ENCODE data around the gene OTULIN.

The OTULIN gene

GRCh38 chr5:14665101-14665822 lies 744 bp downstream of the OTULIN start:
- no peaks in the 10 kb centered on the region for H3K9me2 ChIP-seq (replicated peaks; ENCODE audit: control insufficient read depth, low read length)
- no peaks in the 10 kb centered on the region for H3K27me3 ChIP-seq (ENCODE audit: control insufficient read depth, low read length)
- TF ChIP-seq EZH2phosphoT487 (IDR thresholded peaks at IDR 0.05; ENCODE audit: borderline replicate concordance, low read length), result no peak
- TF ChIP-seq, protein P1, sequence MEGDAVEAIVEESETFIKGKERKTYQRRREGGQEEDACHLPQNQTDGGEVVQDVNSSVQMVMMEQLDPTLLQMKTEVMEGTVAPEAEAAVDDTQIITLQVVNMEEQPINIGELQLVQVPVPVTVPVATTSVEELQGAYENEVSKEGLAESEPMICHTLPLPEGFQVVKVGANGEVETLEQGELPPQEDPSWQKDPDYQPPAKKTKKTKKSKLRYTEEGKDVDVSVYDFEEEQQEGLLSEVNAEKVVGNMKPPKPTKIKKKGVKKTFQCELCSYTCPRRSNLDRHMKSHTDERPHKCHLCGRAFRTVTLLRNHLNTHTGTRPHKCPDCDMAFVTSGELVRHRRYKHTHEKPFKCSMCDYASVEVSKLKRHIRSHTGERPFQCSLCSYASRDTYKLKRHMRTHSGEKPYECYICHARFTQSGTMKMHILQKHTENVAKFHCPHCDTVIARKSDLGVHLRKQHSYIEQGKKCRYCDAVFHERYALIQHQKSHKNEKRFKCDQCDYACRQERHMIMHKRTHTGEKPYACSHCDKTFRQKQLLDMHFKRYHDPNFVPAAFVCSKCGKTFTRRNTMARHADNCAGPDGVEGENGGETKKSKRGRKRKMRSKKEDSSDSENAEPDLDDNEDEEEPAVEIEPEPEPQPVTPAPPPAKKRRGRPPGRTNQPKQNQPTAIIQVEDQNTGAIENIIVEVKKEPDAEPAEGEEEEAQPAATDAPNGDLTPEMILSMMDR (IDR thresholded peaks at IDR 0.05; ENCODE audit: low read depth, low read length, poor library complexity, severe bottlenecking), result no peak
- no peaks in the 10 kb centered on the region for H3K9me3 ChIP-seq (ENCODE audit: control insufficient read depth, insufficient read depth, low read length)
- H3K27ac ChIP-seq (ENCODE audit: low read depth, low read length), result peak overlapping the region; percentile 81
- peak overlapping the region; percentile 92 for H3K4me2 ChIP-seq (ENCODE audit: low read length)
- H3K79me2 ChIP-seq (ENCODE audit: control insufficient read depth, low read length), result peaks cover 72% of the 10 kb centered on the region
- peaks cover 12% of the 10 kb centered on the region; the same call in 1 of the 2 replicates for H3F3A ChIP-seq (ENCODE audit: control insufficient read depth, insufficient read depth)
- H3K4me1 ChIP-seq (ENCODE audit: control insufficient read depth, low read length), result peaks cover 84% of the 10 kb centered on the region
- peaks cover 36% of the 10 kb centered on the region for H4K20me1 ChIP-seq (ENCODE audit: control insufficient read depth, insufficient read depth, low read depth, low read length)
- H3K36me3 ChIP-seq (ENCODE audit: control insufficient read depth, low read length), result peaks cover 45% of the 10 kb centered on the region
- H3K4me3 ChIP-seq (ENCODE audit: low read length), result peak overlapping the region; percentile 90

DNA sequence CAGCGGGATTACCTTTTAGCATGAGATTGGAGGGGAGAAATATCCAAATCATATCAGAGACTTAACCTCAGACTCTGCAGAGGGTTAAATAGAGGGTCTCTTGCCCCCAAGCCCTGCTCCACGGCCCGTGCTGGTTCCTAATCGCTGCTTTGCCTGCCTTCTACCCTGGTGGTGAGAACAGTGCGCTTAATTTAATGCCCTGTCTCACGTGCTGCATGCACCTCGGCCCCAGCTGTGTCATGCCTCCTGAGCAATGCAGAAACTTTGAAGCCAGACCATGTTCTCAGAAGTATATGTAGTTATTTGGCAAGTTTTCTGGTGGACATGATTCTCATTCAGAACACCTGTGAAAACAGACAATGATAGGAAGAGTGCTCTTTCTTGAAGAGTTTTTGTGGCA lies 1.4 kb downstream of the OTULIN start:
- Histone ChIP-seq H3K27me3 (ENCODE audit: control insufficient read depth, low read length) (no peaks in the 10 kb centered on the region), H3F3A (ENCODE audit: control insufficient read depth, insufficient read depth) (peaks cover 18% of the 10 kb centered on the region; the same call in 1 of the 2 replicates), H3K9me2 (replicated peaks; ENCODE audit: control insufficient read depth, low read length) (no peaks in the 10 kb centered on the region), H3K79me2 (ENCODE audit: control insufficient read depth, low read length) (peaks cover 79% of the 10 kb centered on the region), H3K9me3 (ENCODE audit: control insufficient read depth, insufficient read depth, low read length) (no peaks in the 10 kb centered on the region), H3K27ac (ENCODE audit: low read depth, low read length) (peak overlapping the region; percentile 81), H3K4me2 (ENCODE audit: low read length) (peak overlapping the region; percentile 92), H3K36me3 (ENCODE audit: control insufficient read depth, low read length) (peaks cover 46% of the 10 kb centered on the region), H4K20me1 (ENCODE audit: control insufficient read depth, insufficient read depth, low read depth, low read length) (peaks cover 38% of the 10 kb centered on the region), H3K4me1 (ENCODE audit: control insufficient read depth, low read length) (peaks cover 84% of the 10 kb centered on the region), H3K4me3 (ENCODE audit: low read length) (peak overlapping the region; percentile 90)
- TF ChIP-seq EZH2phosphoT487 (IDR thresholded peaks at IDR 0.05; ENCODE audit: borderline replicate concordance, low read length), result no peak
- TF ChIP-seq, protein P1 (IDR thresholded peaks at IDR 0.05; ENCODE audit: low read depth, low read length, poor library complexity, severe bottlenecking), result no peak

- peaks cover 84% of the 10 kb centered on the region for H3K4me1 ChIP-seq (ENCODE audit: control insufficient read depth, low read length)
- H3K4me3 ChIP-seq (ENCODE audit: low read length), result peak overlapping the region; percentile 90
- H3K36me3 ChIP-seq (ENCODE audit: control insufficient read depth, low read length), result peaks cover 50% of the 10 kb centered on the region
- peaks cover 42% of the 10 kb centered on the region for H4K20me1 ChIP-seq (ENCODE audit: control insufficient read depth, insufficient read depth, low read depth, low read length)
- peak overlapping the region; percentile 81 for H3K27ac ChIP-seq (ENCODE audit: low read depth, low read length)
- H3K4me2 ChIP-seq (ENCODE audit: low read length), result peak overlapping the region; percentile 92
- peaks cover 83% of the 10 kb centered on the region for H3K79me2 ChIP-seq (ENCODE audit: control insufficient read depth, low read length)
- H3K27me3 ChIP-seq (ENCODE audit: control insufficient read depth, low read length), result no peaks in the 10 kb centered on the region
- no peaks in the 10 kb centered on the region for H3K9me2 ChIP-seq (replicated peaks; ENCODE audit: control insufficient read depth, low read length)
- TF ChIP-seq EZH2phosphoT487 (IDR thresholded peaks at IDR 0.05; ENCODE audit: borderline replicate concordance, low read length), result no peak
- TF ChIP-seq, protein P1 (IDR thresholded peaks at IDR 0.05; ENCODE audit: low read depth, low read length, poor library complexity, severe bottlenecking), result no peak
- H3F3A ChIP-seq (ENCODE audit: control insufficient read depth, insufficient read depth), result peaks cover 20% of the 10 kb centered on the region; the same call in 1 of the 2 replicates
- H3K9me3 ChIP-seq (ENCODE audit: control insufficient read depth, insufficient read depth, low read length), result no peaks in the 10 kb centered on the region
These were observed 1.8 kb downstream of the OTULIN start for GRCh38 chr5:14666357-14666756.

All from DOHH2 (cell line).